Stimulated activated CD8-positive, alpha-beta memory T cell treated with anti-CD3 and anti-CD28 coated beads, Interleukin-2, amount 100 ng/mL, for 1 hour (primary cell): ENCODE measurements around the gene CPNE7.

Experiments
- DNase-seq, 2 donors: peaks; one replicate each; pipeline ENCODE4 v3.0.0-alpha.2; 2020; ENCODE audit warnings: low read depth in 2 of 2

Gene CPNE7

GRCh38 chr16:89575247-89576152 is at the start of gene CPNE7:
CPNE7 (plus strand) TSS chr16:89575758; CDS start chr16:89575898, 140 bp downstream.
- no peak for DNase-seq

- DNase-seq = no peak
Observed at GRCh38 chr16:89529097-89529496, 46.5 kb upstream of the CPNE7 start.

- no peak for DNase-seq
Observed at GRCh38 chr16:89530401-89531381, 44.9 kb upstream of the CPNE7 start.

DNA sequence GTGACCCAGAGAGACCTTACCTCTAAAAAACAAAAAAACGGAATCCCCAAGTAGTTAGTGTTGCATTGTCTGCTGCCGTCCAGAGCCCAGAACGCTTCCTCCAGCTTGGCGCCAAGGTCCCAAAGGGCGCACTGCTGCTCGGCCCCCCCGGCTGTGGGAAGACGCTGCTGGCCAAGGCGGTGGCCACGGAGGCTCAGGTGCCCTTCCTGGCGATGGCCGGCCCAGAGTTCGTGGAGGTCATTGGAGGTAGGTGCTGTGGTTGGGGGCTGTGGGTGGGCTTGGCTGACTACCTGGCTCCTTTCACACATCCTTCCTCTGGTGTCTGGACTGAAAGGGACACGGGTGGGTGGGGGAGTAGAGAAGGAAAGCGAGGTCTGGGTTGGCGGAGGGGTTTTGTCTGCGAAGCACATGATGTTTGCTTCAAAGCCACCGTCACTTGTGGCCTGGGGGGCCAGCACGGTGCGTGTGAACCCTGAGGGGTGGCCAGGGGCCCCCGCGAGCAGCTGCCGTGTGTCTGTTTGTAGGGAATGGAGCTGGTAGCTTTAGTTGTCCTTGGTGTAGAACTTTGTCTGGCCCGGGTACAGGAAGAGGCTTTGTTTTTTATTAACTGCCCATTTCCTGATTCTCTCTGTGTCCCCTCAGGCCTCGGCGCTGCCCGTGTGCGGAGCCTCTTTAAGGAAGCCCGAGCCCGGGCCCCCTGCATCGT is 43.6 kb upstream of the CPNE7 start:
- DNase-seq = no peak

GRCh38 chr16:89534252-89534756 is 41.3 kb upstream of the CPNE7 start:
- no peak for DNase-seq

DNA sequence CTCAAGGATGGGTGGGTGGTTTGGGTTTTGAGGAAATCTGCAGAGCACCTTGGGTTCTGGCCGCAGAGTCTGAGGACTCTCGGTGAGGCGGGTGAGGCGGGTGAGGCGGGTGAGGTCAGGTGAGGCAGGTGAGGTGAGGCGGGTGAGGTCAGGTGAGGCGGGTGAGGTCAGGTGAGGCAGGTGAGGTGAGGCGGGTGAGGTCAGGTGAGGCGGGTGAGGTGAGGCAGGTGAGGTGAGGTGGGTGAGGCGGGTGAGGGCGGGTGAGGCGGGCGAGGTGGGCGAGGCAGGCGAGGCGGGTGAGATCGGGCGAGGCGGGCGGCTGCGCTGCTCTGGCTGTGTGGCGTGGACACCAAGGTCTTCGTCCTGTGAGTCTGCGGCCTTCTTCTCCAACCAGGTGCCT is 39.2 kb upstream of the CPNE7 start:
- DNase-seq = no peak

DNA sequence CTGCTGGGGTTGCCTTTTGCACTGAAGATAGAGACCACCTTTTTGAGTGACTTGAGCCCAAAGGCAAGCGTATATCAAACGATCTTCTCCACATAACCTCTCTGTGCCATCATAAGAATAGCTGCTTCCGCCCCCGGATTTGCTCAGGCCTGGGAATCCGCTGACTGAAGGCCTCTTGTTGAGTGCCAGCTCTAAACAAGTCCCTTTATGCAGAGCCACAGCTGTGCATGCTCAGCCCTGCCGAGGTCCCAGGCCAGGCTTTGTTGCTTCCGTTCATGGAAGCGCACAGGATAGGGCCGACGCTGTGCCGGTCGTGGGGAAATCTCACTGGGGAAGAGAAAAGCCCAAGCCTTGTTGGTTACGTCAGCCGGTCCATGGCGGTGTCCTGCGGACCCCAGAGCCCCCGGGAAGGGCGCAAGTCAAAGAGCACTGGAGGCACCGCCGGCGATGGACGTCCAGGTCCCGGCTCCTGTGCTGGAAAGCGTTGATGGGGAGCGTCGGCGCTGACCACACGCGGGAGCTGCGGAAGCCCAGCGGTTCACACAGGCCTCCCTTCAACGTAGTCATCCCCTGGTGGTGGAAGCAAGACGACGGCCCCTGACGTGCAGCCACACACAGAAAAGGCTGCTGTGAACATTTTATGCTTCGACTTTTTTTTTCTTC is 38.5 kb upstream of the CPNE7 start:
- DNase-seq = no peak

GRCh38 chr16:89537549-89537925 is 38.0 kb upstream of the CPNE7 start:
- no peak for DNase-seq

- DNase-seq = no peak
Observed at GRCh38 chr16:89538286-89538685, 37.3 kb upstream of the CPNE7 start.

GRCh38 chr16:89540557-89540956 is 35.0 kb upstream of the CPNE7 start:
- DNase-seq = no peak

DNA sequence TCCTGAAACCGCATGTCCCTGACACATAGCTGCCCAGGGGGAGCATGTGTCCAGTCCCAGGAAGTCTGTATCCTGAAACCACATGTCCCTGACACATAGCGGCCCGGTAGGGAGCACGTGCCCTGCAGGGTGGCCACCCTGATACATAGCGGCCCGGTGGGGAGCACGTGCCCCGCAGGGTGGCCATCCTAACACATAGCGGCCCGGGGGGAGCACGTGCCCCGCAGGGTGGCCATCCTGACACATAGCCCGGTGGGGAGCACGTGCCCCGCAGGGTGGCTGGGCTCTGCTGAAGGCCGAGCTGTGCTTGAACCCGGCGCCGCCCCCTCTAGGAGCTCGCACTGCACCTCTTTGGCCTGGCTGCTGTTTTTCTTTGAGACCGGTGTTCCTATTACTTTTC is 33.8 kb upstream of the CPNE7 start:
- no peak for DNase-seq

GRCh38 chr16:89544113-89544512 is 31.4 kb upstream of the CPNE7 start:
- no peak for DNase-seq

DNA sequence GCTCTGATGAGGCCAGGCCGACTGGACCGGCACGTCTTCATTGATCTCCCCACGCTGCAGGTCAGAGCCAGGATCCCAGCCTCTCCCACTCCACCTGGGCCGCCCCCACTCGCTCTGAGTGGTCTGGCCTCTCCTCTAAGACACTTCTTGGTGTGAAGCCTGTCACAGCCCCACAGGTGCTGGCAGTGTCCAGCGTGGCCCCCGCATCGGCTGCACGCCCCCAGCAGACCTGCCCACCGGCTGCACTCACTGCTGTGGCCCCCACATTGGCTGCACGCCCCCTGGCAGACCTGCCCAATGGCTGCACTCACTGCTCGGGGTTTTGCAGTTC is 30.9 kb upstream of the CPNE7 start:
- no peak for DNase-seq

DNA sequence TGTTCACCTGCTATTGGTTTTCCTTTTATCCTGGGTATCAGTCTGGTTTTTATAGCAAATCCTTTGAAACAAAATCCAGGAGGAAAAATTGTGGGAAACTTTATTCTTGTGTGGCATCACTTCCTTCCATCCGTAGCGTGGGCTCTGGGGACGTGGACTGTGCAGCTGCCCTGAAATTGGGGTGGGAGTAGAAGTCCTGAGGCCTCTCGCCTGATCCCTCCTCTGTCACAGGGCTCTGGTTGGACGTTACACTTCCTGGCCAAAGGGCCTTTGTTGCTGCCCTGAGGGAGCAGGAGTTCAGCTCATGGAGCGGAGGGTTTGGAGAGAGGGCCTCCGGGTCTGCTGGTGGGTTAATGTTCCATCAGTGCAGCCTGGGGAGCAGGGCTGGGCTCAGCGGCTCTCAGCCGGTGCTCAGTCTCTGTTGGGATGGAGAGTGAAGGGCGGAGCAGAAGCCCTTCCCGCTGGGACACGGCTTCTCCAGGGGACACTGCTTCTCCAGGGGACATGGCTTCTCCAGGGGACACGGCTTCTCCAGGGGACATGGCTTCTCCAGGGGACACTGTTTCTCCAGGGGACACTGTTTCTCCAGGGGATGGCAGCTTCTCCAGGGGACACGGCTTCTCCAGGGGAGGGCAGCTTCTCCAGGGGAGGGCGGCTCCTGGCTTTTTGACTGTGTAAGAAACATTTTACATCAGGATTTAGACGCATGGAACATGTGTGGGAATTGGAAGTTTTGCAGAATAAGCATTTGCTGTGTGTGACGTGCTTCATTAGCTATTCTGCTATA is 30.3 kb upstream of the CPNE7 start:
- no peak for DNase-seq

DNA sequence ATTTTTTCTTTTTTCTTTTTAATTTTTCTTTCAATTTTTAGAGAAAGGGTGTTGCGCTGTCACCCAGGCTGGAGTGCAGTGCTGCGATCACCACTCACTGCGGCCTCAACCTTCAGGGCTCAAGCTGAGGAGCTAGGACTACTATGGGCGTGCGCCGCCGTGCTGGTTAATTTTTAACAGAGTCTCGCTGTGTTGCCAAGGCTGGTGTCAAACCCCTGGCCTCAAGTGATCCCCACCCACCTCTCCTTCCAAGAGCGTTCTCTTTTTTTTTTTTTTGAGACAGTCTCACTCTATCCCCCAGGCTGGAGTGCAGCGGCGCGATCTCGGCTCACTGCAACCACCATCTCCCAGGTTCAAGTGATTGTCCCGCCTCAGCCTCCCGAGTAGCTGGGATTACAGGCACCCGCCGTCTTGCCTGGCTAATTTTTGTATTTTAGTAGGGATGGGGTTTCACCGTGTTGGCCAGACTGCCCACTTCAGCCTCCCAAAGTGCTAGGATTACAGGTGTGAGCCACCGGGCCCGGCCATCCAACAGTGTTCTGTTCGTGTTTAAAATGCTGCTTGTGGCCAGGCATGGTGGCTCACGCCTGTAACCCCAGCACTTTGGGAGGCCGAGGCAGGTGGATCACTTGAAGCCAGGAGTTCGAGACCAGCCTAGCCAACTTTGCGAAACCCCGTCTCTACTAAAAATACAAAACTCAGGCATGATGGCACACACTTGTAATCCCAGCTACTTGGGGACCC is 29.6 kb upstream of the CPNE7 start:
- DNase-seq = no peak

- no peak for DNase-seq
Observed at GRCh38 chr16:89546781-89547180, 28.8 kb upstream of the CPNE7 start.

DNA sequence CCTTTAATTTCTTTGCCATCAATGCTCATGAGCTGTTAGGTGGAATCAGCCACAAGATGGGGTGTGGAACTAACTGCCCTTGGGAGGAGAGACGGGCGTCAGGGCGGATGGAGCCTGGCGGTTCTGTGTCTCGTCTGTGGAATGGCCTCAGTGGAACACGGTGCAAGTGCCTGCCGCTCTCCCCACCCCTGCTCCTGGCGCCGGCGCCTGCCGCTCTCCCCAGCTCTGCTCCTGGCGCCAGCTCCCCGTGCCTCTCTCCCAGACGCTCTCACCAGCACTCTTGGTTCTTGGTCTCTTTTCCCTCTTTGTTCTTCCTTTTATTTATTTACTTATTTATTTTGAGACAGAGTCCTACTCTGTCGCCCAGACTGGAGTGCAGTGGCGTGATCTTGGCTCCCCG is 28.3 kb upstream of the CPNE7 start:
- DNase-seq = no peak

DNA sequence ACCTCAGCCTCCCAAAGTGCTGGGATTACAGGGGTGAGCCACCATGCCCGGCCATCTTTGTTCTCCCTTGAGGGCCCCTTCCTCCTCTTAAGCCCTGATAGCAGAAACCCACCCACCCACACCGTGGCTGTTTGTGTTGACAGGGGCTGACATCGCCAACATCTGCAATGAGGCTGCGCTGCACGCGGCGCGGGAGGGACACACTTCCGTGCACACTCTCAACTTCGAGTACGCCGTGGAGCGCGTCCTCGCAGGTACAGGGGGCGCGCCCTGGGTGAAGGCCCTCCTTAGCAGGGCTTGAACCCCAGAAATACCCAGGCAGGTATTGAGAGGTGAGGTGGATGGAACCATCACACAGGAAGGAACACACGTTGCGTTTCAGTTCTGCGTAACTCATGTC is 27.7 kb upstream of the CPNE7 start:
- no peak for DNase-seq

DNA sequence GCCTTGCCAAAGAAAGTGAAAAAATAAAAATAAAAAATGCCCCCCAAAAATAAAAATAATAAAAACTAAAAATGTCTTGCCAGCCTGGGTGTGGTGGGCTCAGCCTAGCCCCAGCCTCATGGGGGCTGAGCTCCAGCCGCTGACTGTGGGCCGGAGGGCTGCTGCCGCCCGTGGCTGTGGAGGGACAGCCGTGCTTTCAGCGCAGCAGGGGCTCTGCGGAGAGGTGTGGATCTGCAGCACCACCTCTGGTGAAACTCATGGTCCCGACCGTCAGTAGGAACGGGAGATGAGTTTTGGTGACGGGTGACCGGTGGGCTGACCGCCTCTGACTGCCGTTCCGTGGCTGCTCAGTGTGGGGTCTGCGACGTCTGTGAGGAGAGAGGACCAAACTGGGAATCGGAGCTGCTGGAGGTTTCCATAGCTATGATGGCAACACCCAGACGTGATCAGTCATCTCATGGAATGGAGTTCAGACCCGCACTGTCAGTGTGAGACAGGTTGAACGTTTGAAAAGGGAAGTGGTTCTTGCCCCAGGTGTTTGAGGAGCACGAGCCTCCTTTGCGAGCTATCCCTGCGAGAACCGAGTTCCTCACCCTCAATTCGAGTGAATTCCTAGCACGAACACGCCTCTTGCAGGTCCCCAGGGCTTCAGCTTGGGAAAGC is 27.1 kb upstream of the CPNE7 start:
- DNase-seq = no peak
